ENCODE data around the gene SHISA7.

The SHISA7 gene

DNA sequence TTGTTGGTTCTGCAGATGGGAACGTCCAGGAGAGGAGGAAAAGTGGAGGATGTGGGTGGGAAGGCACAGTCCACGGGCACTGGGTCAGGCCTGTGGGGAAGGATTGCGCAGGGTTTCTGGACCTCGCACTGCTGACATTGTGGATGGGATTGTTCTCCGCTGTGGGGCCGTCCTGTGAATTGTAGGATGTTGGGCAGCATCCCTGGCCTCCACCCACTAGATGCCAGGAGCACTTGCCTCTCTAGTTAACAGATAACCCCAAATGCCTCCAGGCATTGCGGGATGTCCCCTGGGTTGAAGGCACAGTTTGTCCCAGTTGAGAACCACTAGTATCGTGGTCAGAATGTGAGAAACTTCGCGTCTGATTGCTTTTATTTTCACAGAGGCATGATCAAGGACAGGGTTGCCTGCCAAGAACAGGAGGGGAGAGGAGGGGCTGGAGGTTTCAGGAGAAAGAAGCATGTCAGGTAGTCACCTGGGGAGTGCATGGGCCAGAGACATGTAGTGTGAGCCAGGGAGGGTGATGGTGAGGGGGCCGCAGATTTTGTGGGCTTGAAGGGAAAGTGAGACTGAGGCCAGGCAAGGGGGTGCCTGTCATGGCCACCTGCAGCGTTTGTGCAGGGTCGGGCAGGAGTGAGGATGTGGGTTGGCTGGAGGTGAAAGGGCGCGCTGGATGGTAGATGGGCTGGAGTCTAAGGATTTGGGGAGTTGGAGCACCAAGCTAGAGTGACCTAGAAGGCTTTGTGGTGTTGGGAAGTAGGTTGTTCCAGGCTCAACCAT, 36.5 kb upstream of the SHISA7 start:
- peak overlapping the region; percentile 29 for H3K27ac ChIP-seq
- TF ChIP-seq ZFX (IDR thresholded peaks at IDR 0.05; ENCODE audit: borderline replicate concordance) = no peak
- TF ChIP-seq, protein P1, sequence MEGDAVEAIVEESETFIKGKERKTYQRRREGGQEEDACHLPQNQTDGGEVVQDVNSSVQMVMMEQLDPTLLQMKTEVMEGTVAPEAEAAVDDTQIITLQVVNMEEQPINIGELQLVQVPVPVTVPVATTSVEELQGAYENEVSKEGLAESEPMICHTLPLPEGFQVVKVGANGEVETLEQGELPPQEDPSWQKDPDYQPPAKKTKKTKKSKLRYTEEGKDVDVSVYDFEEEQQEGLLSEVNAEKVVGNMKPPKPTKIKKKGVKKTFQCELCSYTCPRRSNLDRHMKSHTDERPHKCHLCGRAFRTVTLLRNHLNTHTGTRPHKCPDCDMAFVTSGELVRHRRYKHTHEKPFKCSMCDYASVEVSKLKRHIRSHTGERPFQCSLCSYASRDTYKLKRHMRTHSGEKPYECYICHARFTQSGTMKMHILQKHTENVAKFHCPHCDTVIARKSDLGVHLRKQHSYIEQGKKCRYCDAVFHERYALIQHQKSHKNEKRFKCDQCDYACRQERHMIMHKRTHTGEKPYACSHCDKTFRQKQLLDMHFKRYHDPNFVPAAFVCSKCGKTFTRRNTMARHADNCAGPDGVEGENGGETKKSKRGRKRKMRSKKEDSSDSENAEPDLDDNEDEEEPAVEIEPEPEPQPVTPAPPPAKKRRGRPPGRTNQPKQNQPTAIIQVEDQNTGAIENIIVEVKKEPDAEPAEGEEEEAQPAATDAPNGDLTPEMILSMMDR (IDR thresholded peaks at IDR 0.05) = no peak

DNA sequence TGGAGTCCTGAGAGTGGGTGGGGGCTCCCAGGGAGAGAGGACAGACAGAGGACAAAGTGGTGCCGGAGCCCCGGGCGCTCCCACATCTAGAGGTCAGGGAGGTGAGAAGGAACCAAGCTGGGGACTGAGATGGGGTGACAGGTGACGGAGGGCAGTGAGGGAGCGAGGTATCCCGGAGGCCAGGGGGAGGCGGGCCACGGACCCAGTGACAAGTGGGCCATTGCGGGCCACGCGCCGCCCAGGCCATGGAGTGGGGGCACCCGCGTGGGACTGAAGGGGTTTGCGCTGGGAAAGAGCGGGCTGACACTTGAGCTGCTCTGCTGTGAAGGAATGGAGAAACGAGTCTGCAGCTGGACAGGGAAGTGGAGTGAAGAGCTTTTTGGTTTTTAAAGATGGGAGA, 35.9 kb upstream of the SHISA7 start:
- peak overlapping the region; percentile 29 for H3K27ac ChIP-seq
- TF ChIP-seq, protein P1 (IDR thresholded peaks at IDR 0.05) = no peak
- TF ChIP-seq ZFX (IDR thresholded peaks at IDR 0.05; ENCODE audit: borderline replicate concordance) = no peak

DNA sequence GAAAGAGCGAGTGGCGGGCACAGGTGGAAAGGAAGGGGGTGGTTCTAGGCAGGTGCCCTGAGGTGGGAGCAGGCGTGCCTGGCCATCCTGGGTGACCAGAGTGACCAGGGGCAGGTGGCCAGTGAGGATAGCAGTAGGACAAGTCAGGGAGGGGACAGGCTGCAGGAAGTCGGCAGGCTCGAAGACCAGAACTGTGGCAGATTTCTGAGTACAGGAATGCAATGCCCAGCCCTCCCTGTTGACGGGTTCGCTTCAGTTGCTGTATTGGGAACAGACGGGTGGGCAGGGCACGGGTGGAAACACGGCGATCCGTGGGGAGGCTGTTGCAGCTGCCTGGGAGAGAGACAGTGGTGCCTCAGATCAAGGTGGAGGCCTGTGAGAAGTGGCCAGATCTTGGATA, 35.3 kb upstream of the SHISA7 start:
- TF ChIP-seq, protein P1 (IDR thresholded peaks at IDR 0.05) = no peak
- no peak for TF ChIP-seq ZFX (IDR thresholded peaks at IDR 0.05; ENCODE audit: borderline replicate concordance)
- no peak overlapping the region for H3K27ac ChIP-seq

DNA sequence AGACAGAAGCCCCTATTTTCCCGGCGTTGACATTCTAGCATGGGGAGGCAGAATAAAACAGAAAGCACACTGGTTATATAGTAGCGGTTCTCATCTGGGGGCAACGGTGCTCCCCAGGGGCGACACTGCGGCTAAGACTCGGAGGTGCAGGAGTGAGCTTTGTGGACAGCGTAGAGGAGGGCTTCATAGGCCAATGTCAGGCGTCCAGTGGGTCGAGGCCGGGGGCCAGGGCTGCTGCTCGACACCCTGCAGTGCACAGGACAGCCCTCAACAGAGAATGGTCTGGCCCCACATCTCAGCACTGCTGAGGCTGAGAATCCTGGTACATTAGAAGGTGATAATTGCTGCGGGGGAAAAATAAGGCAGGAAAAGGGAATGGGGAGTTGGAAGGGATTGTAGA, 34.8 kb upstream of the SHISA7 start:
- no peak for TF ChIP-seq ZFX (IDR thresholded peaks at IDR 0.05; ENCODE audit: borderline replicate concordance)
- TF ChIP-seq, protein P1 (IDR thresholded peaks at IDR 0.05) = no peak
- H3K27ac ChIP-seq = no peak overlapping the region; the same call in 1 of the 2 replicates

DNA sequence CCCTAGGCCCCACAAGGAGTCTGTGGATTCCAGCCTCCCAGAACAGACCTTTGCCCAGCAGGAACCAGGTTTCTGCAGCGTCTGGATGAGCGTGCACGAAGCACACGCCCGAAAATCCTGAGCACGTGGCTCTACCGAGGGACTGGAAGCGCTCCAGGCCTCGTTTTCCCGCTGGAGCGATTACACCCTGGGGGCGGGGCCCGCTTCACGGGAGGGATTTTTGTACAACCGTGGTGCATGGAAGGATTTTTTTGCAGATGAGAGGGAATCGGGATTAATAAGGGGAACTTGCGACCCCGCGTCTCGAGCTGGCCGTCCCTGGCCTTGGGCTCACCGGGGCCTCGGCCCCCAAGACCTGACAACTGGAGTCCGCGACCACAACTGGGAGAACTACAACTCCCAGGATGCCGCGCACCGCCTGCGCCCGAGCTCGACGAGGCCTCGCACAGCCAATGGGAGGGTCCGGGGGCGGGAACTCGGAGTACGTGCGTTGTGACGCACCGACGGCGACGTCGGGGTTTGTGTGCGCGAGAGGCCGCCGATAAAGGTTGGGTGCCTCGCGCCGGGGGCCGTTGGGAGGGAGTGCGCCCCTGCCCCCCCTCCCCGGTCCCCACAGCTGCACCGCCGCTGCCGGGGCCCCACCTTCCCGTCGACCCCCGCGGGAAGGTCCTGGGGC, 33.1 kb upstream of the SHISA7 start, which contains the start of gene ZNF628:
ZNF628 (plus strand) TSS at position 518 of the 676 bp plus-strand sequence. CDS start 3,294 bp downstream, outside the sequence.
- peak within 1 kb of the TSS; percentile 87 for H3K27ac ChIP-seq
- TF ChIP-seq, protein P1 (IDR thresholded peaks at IDR 0.05) = no peak
- TF ChIP-seq ZFX (IDR thresholded peaks at IDR 0.05; ENCODE audit: borderline replicate concordance) = no peak

DNA sequence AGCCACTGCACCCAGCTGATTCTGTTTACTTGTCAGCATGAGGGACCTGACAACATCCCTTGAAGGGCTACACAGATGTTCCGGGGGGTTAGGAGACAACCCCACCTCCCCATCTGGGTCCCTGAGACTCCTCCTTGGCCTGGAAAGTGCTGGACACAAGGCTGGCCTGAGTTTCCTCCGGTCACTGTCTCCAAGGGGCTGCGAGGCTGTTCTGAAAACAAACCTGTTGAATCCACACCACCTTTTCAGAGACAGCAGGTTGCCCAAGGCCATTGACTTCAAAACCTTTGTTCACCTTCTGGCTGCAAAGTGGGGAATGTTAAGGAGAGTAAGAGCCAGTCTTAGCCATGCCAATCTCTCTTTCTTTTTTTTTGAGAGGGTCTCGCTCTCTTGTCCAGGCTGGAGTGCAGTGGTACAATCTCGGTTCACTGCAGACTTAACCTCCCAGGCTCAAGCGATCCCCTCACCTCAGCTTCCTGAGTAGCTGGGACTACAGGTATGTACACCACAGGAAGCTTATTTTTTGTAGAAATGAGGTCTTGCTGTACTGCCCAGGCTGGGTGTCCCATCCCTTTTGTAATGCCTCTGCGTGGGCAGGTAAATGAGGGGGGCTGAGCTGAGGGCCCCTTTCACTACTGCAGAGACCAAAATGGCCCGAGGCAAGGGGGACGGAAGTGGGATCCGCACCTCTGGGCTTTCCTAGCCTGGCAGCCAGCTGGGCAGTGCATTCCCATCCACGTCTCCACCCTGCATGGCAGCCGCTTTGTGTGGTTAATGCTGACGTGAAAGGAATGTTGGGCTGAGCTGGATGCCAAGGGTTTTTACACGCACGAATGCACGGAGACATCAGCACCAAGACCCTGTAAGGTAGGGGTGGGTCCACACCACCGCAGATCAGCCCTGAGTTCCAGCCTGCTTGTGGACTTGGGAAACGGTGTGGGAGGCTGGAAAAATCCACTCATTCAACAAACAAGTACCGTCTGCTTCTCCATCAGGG, 31.5 kb upstream of the SHISA7 start:
- H3K27ac ChIP-seq = peak overlapping the region; percentile 87
- TF ChIP-seq, protein P1 (IDR thresholded peaks at IDR 0.05) = no peak
- TF ChIP-seq ZFX (IDR thresholded peaks at IDR 0.05; ENCODE audit: borderline replicate concordance) = no peak

Measured in 22Rv1 (cell line).